Stimulated activated CD4-positive, alpha-beta T cell treated with anti-CD3 and anti-CD28 coated beads, Interleukin-4, amount 100 ng/mL, for 24 hours (primary cell): Measurements from ENCODE around the gene FEZF2.

Experiments used
- DNase-seq: peaks from one replicate; pipeline ENCODE4 v3.0.0-alpha.2; 2020

FEZF2 gene

DNA sequence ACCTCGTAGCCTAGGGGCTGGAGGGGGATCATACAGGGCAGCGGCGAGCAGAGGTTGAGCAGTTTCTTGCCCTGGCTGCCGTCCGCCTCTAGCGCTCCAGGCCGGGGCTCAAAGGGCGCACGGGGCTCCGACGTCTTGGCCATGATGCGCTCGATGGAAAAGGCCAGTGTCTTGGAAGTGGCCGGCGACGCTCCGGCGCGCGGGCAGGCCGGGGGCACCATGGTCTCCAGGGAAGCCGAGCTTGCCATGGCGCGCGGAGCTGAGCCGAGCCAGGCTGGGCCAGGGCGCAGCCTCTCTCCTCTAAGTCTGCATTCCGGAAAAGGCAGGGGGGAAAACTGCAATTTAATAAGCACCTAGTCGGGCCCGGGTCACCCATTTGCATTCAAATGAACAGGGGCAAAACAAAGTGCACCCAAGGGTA is 719 bp downstream of the FEZF2 start:
- no peak for DNase-seq

- no peak for DNase-seq
Observed at GRCh38 chr3:62371720-62372591, 1.4 kb downstream of the FEZF2 start.

- no peak for DNase-seq
Observed at GRCh38 chr3:62370858-62371719, 2.3 kb downstream of the FEZF2 start.

DNA sequence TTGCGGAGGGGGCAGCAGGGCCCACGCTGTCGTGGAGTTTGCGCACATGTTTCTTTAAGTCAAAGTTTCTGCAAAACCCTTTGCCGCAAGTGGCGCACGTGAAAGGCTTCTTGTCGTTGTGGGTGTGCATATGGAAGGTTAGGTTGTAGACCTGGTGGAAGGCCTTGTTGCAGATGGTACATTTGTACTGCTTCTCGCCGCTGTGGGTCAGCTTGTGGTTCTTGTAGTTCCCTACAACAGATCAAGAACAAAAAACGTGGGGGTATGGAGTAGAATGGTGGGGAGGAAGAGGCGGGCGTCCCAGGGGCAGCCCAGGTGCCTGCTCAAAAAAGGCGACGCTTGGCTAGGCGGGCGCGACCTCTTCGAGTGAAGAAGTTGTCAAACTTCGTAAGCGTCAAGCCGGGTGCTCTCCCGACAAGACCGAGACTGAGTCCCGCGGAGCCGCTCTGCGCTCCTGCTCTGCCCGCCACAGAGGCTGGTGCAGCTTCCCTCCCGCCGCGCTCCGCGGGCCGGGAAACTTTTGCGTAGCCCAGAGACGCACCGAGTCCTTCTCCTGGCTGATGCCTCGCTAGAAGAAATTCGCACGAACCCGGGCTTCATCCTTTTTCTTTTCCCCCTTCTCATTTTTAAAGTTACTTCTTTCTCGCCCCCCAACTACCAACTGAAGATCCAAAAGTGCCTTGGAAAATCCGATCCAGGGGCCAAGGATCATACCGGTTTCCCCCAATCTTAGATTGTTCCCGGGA is 3.1 kb downstream of the FEZF2 start:
- no peak for DNase-seq

DNA sequence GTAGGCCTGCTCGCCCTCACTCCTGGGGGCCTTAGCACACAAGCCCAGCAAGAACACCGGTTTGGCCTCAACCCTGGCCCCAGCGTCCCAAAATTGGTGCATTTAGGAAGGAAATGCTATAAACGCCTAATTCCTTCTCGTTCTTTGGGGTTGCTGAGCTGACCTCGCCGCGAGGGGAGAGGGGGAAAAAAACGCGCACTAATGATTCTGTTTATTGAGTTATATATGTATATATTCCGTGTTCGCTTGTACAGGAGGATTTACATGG is 3.9 kb downstream of the FEZF2 start:
- no peak for DNase-seq

DNA sequence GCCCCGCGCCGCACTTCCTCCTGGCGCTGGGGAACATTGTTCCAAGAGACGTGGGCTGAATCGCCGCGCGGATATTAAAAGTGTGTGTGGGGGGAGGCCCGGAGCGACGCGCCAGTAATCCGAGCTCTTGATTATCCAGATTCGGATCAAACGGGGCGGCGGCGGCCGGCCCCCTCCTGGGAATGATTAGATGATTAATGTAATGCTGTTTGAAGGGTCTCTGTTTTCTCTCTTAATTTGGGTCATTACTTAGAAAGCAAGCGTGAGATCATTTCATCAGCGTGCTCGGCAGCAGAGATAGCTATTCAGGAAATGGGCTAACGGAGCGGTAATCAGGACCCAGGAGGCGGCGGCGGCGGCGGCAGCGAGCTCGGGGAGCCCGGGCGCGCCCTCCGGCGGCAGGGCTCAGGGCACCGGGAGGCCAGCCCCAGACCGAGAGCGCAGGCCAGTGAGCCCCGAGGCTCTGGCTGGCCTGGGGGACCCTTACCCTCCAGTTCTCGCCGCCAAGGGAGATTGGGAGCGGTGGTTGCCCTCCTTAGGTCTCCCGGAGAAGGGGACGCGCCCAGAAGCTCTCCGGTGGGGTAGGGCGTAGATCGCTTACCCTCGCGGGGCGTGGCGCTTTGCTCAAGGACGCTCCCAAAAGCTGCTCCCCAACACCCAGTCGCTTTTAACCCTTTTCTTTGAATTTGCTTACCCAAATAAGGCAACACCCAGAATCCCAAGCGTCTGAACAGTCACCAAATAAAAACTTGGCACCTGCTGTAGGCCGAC is 4.5 kb downstream of the FEZF2 start:
- no peak for DNase-seq

DNA sequence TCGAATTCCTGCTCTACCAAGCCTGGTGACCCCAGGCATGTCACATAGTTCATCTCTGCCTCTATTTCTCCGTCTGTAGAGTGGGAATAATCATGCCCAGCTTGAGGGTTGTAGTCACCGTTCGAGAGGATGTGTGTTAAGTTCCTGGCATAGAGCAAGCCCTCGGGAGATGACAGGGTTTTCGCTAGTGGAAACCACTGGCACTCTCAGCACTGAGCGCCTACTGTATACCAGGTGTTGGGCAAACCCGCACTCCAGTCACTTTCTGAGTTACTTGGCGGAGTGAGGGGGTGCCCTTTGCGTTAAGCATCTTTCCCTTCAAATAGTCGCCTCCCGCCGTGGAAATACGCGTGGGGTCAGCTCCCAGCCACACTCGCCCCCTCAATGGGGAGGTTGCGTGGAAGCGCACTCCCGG is 5.1 kb downstream of the FEZF2 start:
- DNase-seq: no peak

DNA sequence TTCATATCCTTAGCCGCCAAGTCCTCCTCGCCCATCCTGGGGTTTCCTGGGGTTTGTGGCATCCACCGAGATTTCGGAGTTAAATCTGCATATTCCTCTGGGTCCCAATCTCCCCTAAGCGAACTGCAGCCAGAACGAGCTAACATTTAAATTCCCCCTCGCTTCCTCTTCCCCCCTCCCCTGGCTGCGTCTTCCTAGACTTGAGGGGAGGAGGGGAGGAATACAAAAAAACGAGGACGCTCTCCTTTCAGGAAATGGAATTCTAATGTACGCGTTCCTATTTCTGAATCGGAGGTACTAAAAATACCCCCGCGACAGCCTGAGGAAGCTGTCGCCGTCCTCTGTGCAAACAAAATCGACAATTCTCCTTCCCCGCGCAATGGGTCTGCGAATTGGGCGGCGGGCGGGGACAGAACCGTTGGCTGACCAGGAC is 5.6 kb downstream of the FEZF2 start:
- no peak for DNase-seq

- DNase-seq: no peak
Observed at GRCh38 chr3:62366126-62366484, 7.2 kb downstream of the FEZF2 start.

GRCh38 chr3:62365391-62366125 is 7.8 kb downstream of the FEZF2 start:
- no peak for DNase-seq

DNA sequence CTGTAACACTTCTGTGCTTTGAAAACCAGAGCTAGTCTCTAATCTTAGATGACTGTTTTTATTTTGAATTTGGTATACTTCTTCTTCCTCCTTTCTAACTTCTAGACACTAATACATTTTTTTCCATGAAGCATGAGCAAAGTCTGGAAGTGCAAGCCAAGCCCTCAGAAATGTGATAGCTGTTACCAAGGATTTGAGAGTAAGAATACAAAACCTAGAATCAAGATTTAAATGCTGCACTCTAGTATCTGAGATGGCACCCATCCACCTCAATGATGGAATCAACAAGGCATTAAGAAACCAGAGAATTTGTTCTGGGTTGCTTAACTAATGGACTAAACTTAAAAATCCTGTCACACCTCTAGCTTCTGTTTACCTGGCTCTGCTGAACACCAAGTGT is 9.2 kb downstream of the FEZF2 start:
- no peak for DNase-seq

- no peak for DNase-seq
Observed at GRCh38 chr3:62363275-62363674, 10.1 kb downstream of the FEZF2 start.

DNA sequence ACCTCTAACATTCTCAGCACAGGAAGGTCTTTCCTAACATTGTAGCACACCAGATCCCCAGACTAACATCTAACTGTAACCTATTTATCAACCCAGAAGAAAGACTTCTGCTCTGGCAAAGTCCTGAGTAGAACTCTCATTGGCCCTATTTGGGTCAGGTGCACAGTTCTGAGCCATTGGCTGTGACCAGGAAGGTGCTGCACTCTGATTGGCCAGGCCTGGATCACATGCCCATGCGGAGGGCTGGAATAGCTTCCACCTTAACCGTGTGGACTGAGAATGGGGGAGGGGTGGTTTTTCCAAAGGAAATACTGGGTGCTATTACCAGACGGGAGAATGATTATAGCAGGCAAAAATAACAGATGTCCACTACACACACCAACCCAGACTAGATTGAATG is 11.5 kb downstream of the FEZF2 start:
- DNase-seq: no peak

DNA sequence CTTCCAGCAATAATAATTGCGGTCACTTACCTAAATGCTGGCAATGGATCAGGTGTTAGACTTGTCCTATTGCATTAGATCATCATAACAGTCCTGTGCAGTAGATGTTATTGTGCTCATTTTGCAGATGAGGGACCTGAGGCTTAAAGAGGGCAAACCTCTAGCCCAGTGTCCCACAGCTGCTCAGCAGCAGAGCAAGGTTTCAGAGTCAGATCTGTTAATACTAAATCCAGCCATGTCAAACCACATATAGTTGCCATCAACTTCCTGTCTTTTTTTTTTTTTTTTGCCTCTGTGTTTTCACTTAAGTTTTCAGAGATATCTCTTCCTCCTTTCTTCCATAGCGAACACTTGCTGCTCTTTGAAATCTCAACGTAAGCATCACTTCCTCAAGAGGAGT is 12.1 kb downstream of the FEZF2 start:
- no peak for DNase-seq

DNA sequence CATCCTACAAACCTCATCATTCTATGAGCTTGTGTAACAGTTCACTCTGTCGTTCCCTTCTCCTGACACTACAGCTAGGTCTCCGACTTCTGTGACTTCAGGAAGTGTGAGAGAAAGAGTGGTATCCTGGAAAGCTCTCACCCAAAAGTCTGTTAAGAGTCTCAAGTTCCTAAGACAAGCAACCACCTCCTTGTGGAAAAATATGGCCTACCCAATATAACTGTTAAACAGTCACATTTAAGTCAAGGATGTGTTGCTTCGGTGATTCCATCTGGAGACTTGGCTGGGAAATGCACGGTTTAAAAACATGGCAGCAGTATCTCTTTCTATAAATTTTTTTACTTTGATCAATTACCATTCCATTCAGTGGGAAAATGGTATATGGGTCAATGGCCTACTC is 13.8 kb downstream of the FEZF2 start:
- DNase-seq: no peak

DNA sequence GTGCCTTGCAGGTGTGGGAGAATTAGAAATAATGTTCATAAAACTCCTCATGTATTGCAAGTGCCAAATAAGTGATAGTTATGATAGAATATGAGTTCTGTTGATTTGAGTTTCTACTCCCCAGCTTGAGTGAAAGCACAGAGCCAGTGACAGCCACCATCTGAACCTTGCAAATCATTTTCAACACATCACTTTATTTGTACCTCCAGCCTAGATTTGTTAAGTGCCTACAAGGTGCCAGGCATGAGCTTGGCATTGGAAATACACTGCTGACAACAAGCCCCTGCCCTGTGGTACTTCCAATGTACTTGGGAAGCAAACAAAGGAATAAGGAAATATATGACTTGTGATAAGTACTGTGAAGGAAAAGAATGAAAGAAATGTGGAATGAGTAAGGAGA is 17.0 kb downstream of the FEZF2 start:
- no peak for DNase-seq

- no peak for DNase-seq
Observed at GRCh38 chr3:62355703-62356102, 17.6 kb downstream of the FEZF2 start.

DNA sequence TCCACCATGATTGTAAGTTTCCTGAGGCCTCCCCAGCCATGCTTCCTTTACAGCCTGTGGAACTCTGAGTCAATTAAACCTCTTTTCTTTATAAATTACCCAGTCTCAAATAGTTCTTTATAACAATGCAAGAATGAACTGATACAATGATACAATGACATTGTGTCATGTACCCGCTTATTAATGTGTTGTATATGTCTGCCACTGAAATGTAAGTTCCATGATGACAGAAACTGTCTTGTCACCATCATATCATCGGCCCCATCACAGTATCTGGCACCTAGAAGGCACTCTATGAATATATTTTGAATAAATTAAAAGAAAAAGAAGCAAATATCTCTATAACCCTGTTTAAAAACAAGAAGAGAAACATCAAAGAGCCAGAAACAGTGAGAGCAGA is 29.6 kb downstream of the FEZF2 start:
- DNase-seq: no peak

DNA sequence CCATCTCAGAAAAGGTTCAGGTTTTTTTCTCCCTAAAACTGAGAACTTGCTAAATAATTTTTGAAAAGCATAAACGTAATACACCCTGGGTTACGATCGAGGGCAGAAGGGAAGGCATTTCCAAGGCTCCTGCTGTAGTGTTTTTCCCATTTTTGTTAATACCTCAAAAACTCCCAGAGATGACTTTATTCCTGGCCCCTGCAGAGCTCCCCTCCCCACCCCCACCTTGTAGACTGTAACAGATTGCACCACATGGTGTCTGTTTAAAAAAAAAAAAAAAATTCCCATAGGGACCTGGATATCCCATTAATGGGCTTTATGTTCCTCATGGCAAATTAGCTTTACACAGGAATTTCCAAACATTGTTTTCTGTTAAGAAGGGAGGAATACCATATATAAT is 38.2 kb downstream of the FEZF2 start:
- DNase-seq: no peak

GRCh38 chr3:62332835-62333244 is 40.5 kb downstream of the FEZF2 start:
- no peak for DNase-seq

- DNase-seq: no peak
Observed at GRCh38 chr3:62332017-62332416, 41.3 kb downstream of the FEZF2 start.

- no peak for DNase-seq
Observed at GRCh38 chr3:62329971-62330370, 43.4 kb downstream of the FEZF2 start.
